ENCODE measurements around the gene MAN1A1. TPM values are rescaled to one million over a fixed set of nuclear protein-coding genes. Genes with fewer than 3 reads are reported as not detected.

MAN1A1 gene
- total RNA-seq, 6 experiments from 2014 or later: 109 to 191 (median 139) TPM

DNA sequence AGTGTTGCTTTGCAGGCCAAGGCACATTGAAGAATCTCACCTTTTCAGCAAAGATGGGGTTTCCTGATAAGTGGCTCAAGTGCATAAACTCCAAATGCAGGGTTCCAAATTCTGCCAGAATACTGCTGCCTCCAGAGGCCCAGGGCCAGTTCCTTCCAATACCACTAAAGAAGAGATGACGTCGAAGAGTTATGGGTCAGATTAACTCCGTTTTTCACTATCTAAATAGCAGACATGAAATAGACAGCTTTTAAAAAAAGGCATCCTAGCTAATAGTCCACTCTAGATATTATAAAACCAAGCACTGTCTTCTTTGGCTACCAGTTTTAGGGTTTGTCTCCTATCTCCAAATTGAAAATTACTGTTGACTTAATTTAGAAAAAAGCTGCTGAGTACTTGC, 144.8 kb downstream of the MAN1A1 start:
- Histone ChIP-seq H3K4me1 (peaks cover 0 to 15% (median under 1%) of the 10 kb centered on the region in 4 donors), H3K36me3 (peaks cover 0 to 40% (median 11%) of the 10 kb centered on the region in 4 donors), H3K4me3 (no peak overlapping the region), H3K9me3 (no peaks in the 10 kb centered on the region), H3K27me3 (no peaks in the 10 kb centered on the region), H3K27ac (no peak overlapping the region)
- no peak for TF ChIP-seq POLR2A (IDR thresholded peaks at IDR 0.05)
- TF ChIP-seq, protein P1, sequence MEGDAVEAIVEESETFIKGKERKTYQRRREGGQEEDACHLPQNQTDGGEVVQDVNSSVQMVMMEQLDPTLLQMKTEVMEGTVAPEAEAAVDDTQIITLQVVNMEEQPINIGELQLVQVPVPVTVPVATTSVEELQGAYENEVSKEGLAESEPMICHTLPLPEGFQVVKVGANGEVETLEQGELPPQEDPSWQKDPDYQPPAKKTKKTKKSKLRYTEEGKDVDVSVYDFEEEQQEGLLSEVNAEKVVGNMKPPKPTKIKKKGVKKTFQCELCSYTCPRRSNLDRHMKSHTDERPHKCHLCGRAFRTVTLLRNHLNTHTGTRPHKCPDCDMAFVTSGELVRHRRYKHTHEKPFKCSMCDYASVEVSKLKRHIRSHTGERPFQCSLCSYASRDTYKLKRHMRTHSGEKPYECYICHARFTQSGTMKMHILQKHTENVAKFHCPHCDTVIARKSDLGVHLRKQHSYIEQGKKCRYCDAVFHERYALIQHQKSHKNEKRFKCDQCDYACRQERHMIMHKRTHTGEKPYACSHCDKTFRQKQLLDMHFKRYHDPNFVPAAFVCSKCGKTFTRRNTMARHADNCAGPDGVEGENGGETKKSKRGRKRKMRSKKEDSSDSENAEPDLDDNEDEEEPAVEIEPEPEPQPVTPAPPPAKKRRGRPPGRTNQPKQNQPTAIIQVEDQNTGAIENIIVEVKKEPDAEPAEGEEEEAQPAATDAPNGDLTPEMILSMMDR (IDR thresholded peaks at IDR 0.05): no peak
- ATAC-seq (no peak), DNase-seq (no peak)
- WGBS (ENCODE audit: insufficient coverage, low coverage, low lambda C conversion rate, missing lambda C conversion rate): 94% methylated on average over 3 of the region's 3 CpGs
- intact Hi-C loops (cut with DNase I): no loop called here

DNA sequence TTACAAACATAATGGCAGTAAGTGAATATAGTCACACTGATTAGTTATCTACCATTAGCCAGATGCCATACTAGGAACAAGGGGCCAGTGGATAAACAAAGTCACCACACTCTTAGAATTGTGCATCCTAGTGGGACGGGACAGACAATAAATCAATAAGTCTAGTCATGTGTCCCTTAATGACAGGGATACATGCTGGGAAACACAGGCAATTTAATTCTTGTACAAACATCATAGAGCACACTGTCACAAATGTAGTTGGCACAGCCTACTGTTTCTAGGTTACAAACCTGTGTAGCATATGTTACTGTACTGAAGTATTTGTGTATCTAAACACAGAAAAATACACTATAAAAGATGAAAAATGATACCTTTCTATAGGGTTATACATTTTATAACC, 148.1 kb downstream of the MAN1A1 start:
- no peak overlapping the region for H3K27ac ChIP-seq
- no peaks in the 10 kb centered on the region for H3K9me3 ChIP-seq
- H3K27me3 ChIP-seq: no peaks in the 10 kb centered on the region
- 100% methylated on average over 1 of the region's 1 CpG for WGBS (ENCODE audit: insufficient coverage, low coverage, low lambda C conversion rate, missing lambda C conversion rate)
- ATAC-seq (peak in 2 of 4 donors; percentile 20 to 54), DNase-seq (no peak)
- no peak for TF ChIP-seq POLR2A (IDR thresholded peaks at IDR 0.05)
- TF ChIP-seq, protein P1 (IDR thresholded peaks at IDR 0.05): no peak
- H3K4me3 ChIP-seq: no peak overlapping the region
- no peaks in the 10 kb centered on the region for H3K4me1 ChIP-seq
- H3K36me3 ChIP-seq: peaks cover 0 to 43% (median 11%) of the 10 kb centered on the region in 4 donors
- intact Hi-C loops (cut with DNase I): no loop called here

DNA sequence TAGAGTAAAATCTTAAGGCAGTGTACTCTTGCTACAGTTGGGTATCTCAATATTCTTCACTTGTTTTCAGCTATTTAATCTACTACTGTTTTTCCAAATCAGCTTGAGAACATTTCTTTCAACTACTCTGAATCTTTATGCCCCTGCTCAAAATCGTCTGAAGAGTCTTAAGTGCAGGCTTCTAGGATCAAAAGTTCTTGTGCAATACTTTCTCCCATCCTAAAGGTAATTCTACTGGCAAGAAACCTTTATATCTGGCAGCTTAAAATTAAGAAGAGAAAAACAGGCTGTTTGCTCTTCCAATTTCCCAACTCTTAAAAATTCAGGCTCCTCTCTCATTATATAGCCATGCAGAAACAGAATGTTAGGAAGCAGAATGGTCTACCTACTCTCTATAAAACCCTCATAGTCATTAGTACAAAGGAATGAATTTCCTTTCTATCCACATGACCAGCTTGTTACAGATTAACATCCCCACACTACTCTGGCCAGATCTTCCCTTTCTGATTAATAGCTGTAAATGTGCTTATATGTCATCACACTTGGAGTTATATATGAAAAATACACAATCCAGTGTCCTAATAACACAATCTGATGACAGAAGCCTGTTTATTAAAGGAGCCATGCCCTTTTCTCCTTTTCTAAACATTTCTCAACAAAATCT, 148.9 kb downstream of the MAN1A1 start:
- intact Hi-C loops (cut with DNase I): no loop called here
- Histone ChIP-seq H3K27me3 (no peaks in the 10 kb centered on the region), H3K4me3 (no peak overlapping the region), H3K9me3 (no peaks in the 10 kb centered on the region), H3K4me1 (no peaks in the 10 kb centered on the region), H3K36me3 (peaks cover 0 to 51% (median 13%) of the 10 kb centered on the region in 4 donors), H3K27ac (no peak overlapping the region)
- WGBS (ENCODE audit: insufficient coverage, low coverage, low lambda C conversion rate, missing lambda C conversion rate): 100% methylated on average over 1 of the region's 1 CpG
- ATAC-seq (no peak), DNase-seq (no peak)
- TF ChIP-seq POLR2A (IDR thresholded peaks at IDR 0.05): no peak
- TF ChIP-seq, protein P1 (IDR thresholded peaks at IDR 0.05): no peak

DNA sequence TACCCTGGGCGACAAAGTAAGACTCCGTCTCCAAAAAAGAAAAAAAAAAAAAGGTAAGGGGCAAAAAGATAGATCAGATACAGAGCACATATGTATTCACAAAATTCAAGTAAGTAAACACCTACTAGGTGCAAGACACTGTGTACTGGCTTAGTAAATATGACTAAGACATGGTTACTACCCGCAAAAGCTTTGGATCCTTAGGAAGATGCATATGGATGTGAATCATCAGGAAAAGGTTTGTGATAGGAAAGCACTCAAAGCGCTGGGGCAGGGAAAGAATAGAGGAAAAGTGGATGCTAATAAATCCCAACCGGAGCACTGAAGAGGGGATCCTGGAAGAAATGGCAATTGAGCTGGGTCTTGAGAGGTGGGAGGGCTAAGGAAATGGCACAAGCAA, 152.3 kb downstream of the MAN1A1 start:
- no peak for TF ChIP-seq POLR2A (IDR thresholded peaks at IDR 0.05)
- TF ChIP-seq, protein P1 (IDR thresholded peaks at IDR 0.05): no peak
- intact Hi-C loops (cut with DNase I): no loop called here
- no peak overlapping the region for H3K4me3 ChIP-seq
- H3K9me3 ChIP-seq: no peaks in the 10 kb centered on the region
- ATAC-seq: no peak
- no peaks in the 10 kb centered on the region for H3K4me1 ChIP-seq
- WGBS (ENCODE audit: insufficient coverage, low coverage, low lambda C conversion rate, missing lambda C conversion rate): 100% methylated on average over 5 of the region's 5 CpGs
- no peaks in the 10 kb centered on the region for H3K27me3 ChIP-seq
- DNase-seq: no peak
- H3K36me3 ChIP-seq: peaks cover 0 to 52% (median 10%) of the 10 kb centered on the region in 4 donors
- no peak overlapping the region for H3K27ac ChIP-seq

All from right lobe of liver (tissue), 6 donors.